GM19035 (cell line): ENCODE data around the gene CETN3.

Source experiments
- ATAC-seq: cut with Tn5 transposase; IDR thresholded peaks from one replicate; pipeline ENCODE4 v1.9.1; 2021; ENCODE audit not compliant: unreplicated experiment

Gene CETN3

GRCh38 chr5:90409318-90410177 lies at the start of gene CETN3:
Gene CETN3 (minus strand): TSS chr5:90409756. CDS start chr5:90409661, 95 bp downstream.
- peak; percentile 96 for ATAC-seq

- no peak for ATAC-seq
Measured at GRCh38 chr5:90446961-90447360, 37.4 kb upstream of the CETN3 start.

GRCh38 chr5:90440644-90441043 lies 31.1 kb upstream of the CETN3 start:
- ATAC-seq, result no peak

- no peak for ATAC-seq
Measured at GRCh38 chr5:90438100-90438499, 28.5 kb upstream of the CETN3 start.

- no peak for ATAC-seq
Measured at GRCh38 chr5:90437663-90438062, 28.1 kb upstream of the CETN3 start.

GRCh38 chr5:90434116-90434714 lies 24.7 kb upstream of the CETN3 start:
- ATAC-seq, result no peak

- ATAC-seq, result peak; percentile 47
Measured at GRCh38 chr5:90424245-90424644, 14.7 kb upstream of the CETN3 start.

- no peak for ATAC-seq
Measured at GRCh38 chr5:90421136-90421535, 11.6 kb upstream of the CETN3 start.

GRCh38 chr5:90418214-90418613 lies 8.7 kb upstream of the CETN3 start:
- no peak for ATAC-seq

GRCh38 chr5:90410178-90410762 lies 714 bp upstream of the CETN3 start:
- no peak for ATAC-seq

GRCh38 chr5:90408571-90409317 lies 812 bp downstream of the CETN3 start:
- ATAC-seq, result no peak

- ATAC-seq, result no peak
Measured at GRCh38 chr5:90406466-90406865, 3.1 kb downstream of the CETN3 start.

GRCh38 chr5:90402521-90403255 lies 6.9 kb downstream of the CETN3 start:
- no peak for ATAC-seq

GRCh38 chr5:90399251-90399650 lies 10.3 kb downstream of the CETN3 start:
- no peak for ATAC-seq

GRCh38 chr5:90398726-90399125 lies 10.8 kb downstream of the CETN3 start:
- no peak for ATAC-seq

GRCh38 chr5:90395005-90395404 lies 14.6 kb downstream of the CETN3 start:
- ATAC-seq, result no peak

- ATAC-seq, result no peak
Measured at GRCh38 chr5:90390928-90391327, 18.6 kb downstream of the CETN3 start.

- ATAC-seq, result no peak
Measured at GRCh38 chr5:90390326-90390725, 19.2 kb downstream of the CETN3 start.

GRCh38 chr5:90387508-90387907 lies 22.0 kb downstream of the CETN3 start:
- no peak for ATAC-seq

GRCh38 chr5:90386099-90386710 lies 23.4 kb downstream of the CETN3 start:
- ATAC-seq, result no peak
